Neural cell (in vitro differentiated cells): ENCODE data around the gene EP400. TPM values are rescaled to one million over a fixed set of nuclear protein-coding genes. Genes with fewer than 3 reads are reported as not detected.

Experiments
- H2AFZ ChIP-seq: fragments of 200-600, 300-800 bp; sonication (generic), shearing (Covaris generic); 2 replicates; pipeline ENCODE4 v1.6.0; 2014; ENCODE audit warnings: low read depth, mild to moderate bottlenecking, antibody characterized with exemption, low read length, moderate library complexity
- H3F3A ChIP-seq: fragments of 200-600 bp; shearing (Covaris generic); 2 replicates; pipeline ENCODE4 v1.6.1; 2016; ENCODE audit warnings: mild to moderate bottlenecking, moderate library complexity, mixed read lengths, antibody characterized with exemption, low read length; ENCODE audit not compliant: insufficient read depth, poor library complexity, severe bottlenecking
- H3K27ac ChIP-seq: fragments of 200-600, 300-800 bp; sonication (generic), shearing (Covaris generic); 2 replicates; pipeline ENCODE4 v1.5.1; 2014; ENCODE audit warnings: mild to moderate bottlenecking, low read length, moderate library complexity
- H3K27me3 ChIP-seq: fragments of 300-800, 200-600 bp; sonication (generic), shearing (Covaris generic); 2 replicates; pipeline ENCODE4 v1.6.0; 2014; ENCODE audit warnings: mild to moderate bottlenecking, low read depth, low read length, moderate library complexity; ENCODE audit not compliant: insufficient read depth
- H3K36me3 ChIP-seq: fragments of 300-800, 200-600 bp; sonication (generic), shearing (Covaris generic); 2 replicates; pipeline ENCODE4 v1.5.1; 2014; ENCODE audit warnings: mild to moderate bottlenecking, antibody characterized with exemption, low read length, moderate library complexity; ENCODE audit not compliant: insufficient read depth
- H3K4me2 ChIP-seq: fragments of 300-800, 200-600 bp; sonication (generic), shearing (Covaris generic); 2 replicates; pipeline ENCODE4 v1.6.0; 2014; ENCODE audit warnings: mild to moderate bottlenecking, low read length
- H3K4me3 ChIP-seq: fragments of 300-800, 200-600 bp; sonication (generic), shearing (Covaris generic); 2 replicates; pipeline ENCODE4 v1.5.1; 2014; ENCODE audit warnings: mild to moderate bottlenecking, low read length, moderate library complexity
- H3K79me2 ChIP-seq: fragments of 200-600 bp; shearing (Covaris generic); replicated peaks from 2 replicates; pipeline ENCODE4 v1.6.0; 2014; ENCODE audit warnings: mild to moderate bottlenecking, low read length, moderate library complexity; ENCODE audit not compliant: insufficient read depth
- H3K9ac ChIP-seq: fragments of 300-800, 200-600 bp; sonication (generic), shearing (Covaris generic); 2 replicates; pipeline ENCODE4 v1.6.1; 2016; ENCODE audit warnings: mild to moderate bottlenecking, low read length, mixed read lengths
- H3K9me2 ChIP-seq: fragments of 200-600 bp; shearing (Covaris generic); 2 replicates; pipeline ENCODE4 v1.6.1; 2016; ENCODE audit warnings: mild to moderate bottlenecking, low read length, mixed read lengths; ENCODE audit not compliant: insufficient read depth
- H3K9me3 ChIP-seq: fragments of 200-600, 300-800 bp; sonication (generic), shearing (Covaris generic); 2 replicates; pipeline ENCODE4 v1.6.1; 2016; ENCODE audit warnings: mild to moderate bottlenecking, mixed run types, low read length, moderate library complexity, mixed read lengths
- H4K20me1 ChIP-seq: fragments of 200-600 bp; shearing (Covaris generic); 2 replicates; pipeline ENCODE4 v1.6.1; 2016; ENCODE audit warnings: mild to moderate bottlenecking, mixed run types; ENCODE audit not compliant: insufficient read depth
- CTCF ChIP-seq: fragments of 450-650 bp; IDR thresholded peaks from 2 replicates; pipeline ENCODE4 v1.5.1; 2014; ENCODE audit warnings: antibody characterized with exemption, mild to moderate bottlenecking, moderate library complexity; ENCODE audit not compliant: poor library complexity, severe bottlenecking
- EP300 ChIP-seq: fragments of 450-650 bp; conservative IDR thresholded peaks from 2 replicates; pipeline ENCODE4 v1.6.1; 2014; ENCODE audit warnings: antibody characterized with exemption, mild to moderate bottlenecking, moderate library complexity; ENCODE audit not compliant: poor library complexity, severe bottlenecking
- EZH2 ChIP-seq: fragments of 200-600, 300-800 bp; shearing (Covaris generic), sonication (generic); IDR thresholded peaks from 2 replicates; pipeline ENCODE4 v1.6.1; 2014; ENCODE audit warnings: antibody characterized with exemption, low read length, borderline replicate concordance, mild to moderate bottlenecking; ENCODE audit not compliant: insufficient read depth, poor library complexity, severe bottlenecking
- MXI1 ChIP-seq: fragments of 450-650 bp; conservative IDR thresholded peaks from 2 replicates; pipeline ENCODE4 v1.6.1; 2014; ENCODE audit warnings: antibody characterized with exemption, mild to moderate bottlenecking; ENCODE audit not compliant: poor library complexity, severe bottlenecking
- POLR2AphosphoS5 ChIP-seq: IDR thresholded peaks from 2 replicates; pipeline ENCODE4 v1.6.1; 2012
- RAD21 ChIP-seq: fragments of 450-650 bp; conservative IDR thresholded peaks from 2 replicates; pipeline ENCODE4 v1.6.1; 2014; ENCODE audit warnings: antibody characterized with exemption, mild to moderate bottlenecking, moderate library complexity
- REST ChIP-seq: IDR thresholded peaks from 2 replicates; pipeline ENCODE4 v1.6.1; 2012; ENCODE audit warnings: borderline replicate concordance
- SMC3 ChIP-seq: fragments of 450-650 bp; conservative IDR thresholded peaks from 2 replicates; pipeline ENCODE4 v1.6.1; 2014; ENCODE audit warnings: antibody characterized with exemption, mild to moderate bottlenecking, moderate library complexity; ENCODE audit not compliant: poor library complexity
- TAF1 ChIP-seq: IDR thresholded peaks from 2 replicates; pipeline ENCODE4 v1.6.1; 2012; ENCODE audit warnings: low read depth
- polyA plus RNA-seq: library from polyadenylated mRNA; depleted of rRNA; stranded (reverse); fragments of >200 nt; gene quantifications from 2 replicates; pipeline ENCODE4 v1.2.3, GENCODE V29; 2014

Gene EP400
- polyA plus RNA-seq, 1 donor from 2014 or later = 19.4 TPM

GRCh38 chr12:131920902-131921840, 28.6 kb upstream of the EP400 start:
- Histone ChIP-seq H3K4me3 (no peak overlapping the region), H3K9me3 (no peaks in the 10 kb centered on the region), H3F3A (no peaks in the 10 kb centered on the region), H3K27ac (no peak overlapping the region), H4K20me1 (no peaks in the 10 kb centered on the region), H3K9ac (no peak overlapping the region), H3K4me2 (no peak overlapping the region), H3K27me3 (no peaks in the 10 kb centered on the region), H2AFZ (no peak overlapping the region), H3K79me2 (no peaks in the 10 kb centered on the region), H3K36me3 (no peaks in the 10 kb centered on the region), H3K9me2 (no peaks in the 10 kb centered on the region)
- no peak for TF ChIP-seq SMC3
- no peak for TF ChIP-seq REST
- no peak for TF ChIP-seq CTCF
- no peak for TF ChIP-seq EP300
- TF ChIP-seq EZH2 = no peak
- no peak for TF ChIP-seq RAD21
- no peak for TF ChIP-seq TAF1
- no peak for TF ChIP-seq POLR2AphosphoS5
- no peak for TF ChIP-seq MXI1

- no peak for TF ChIP-seq MXI1
- TF ChIP-seq CTCF = no peak
- TF ChIP-seq RAD21 = no peak
- no peak for TF ChIP-seq SMC3
- no peak for TF ChIP-seq EP300
- TF ChIP-seq EZH2 = no peak
- TF ChIP-seq POLR2AphosphoS5 = no peak
- TF ChIP-seq TAF1 = no peak
- no peak for TF ChIP-seq REST
- Histone ChIP-seq H3K27ac (no peak overlapping the region), H3K9me2 (no peaks in the 10 kb centered on the region), H4K20me1 (no peaks in the 10 kb centered on the region), H3K4me3 (no peak overlapping the region), H3F3A (no peaks in the 10 kb centered on the region), H3K9ac (no peak overlapping the region), H3K79me2 (no peaks in the 10 kb centered on the region), H3K27me3 (no peaks in the 10 kb centered on the region), H3K4me2 (no peak overlapping the region), H3K9me3 (no peaks in the 10 kb centered on the region), H3K36me3 (no peaks in the 10 kb centered on the region), H2AFZ (no peak overlapping the region)
Observed at GRCh38 chr12:131921866-131922769, 27.6 kb upstream of the EP400 start.
